Bronchial epithelial cell (primary cell): ENCODE measurements around the gene AGMO. TPM values are rescaled to one million over a fixed set of nuclear protein-coding genes. Genes with fewer than 3 reads are reported as not detected.

ENCODE experiments used
- DNase-seq: peaks from one replicate; pipeline ENCODE4 v3.0.0-alpha.2; 2010; ENCODE audit warnings: low read depth
- FAIRE-seq: peaks from 2 replicates; lab custom pipeline; 2011; peaks lifted over from hg19 to GRCh38; lab: Jason Lieb, UNC
- H3K27me3 ChIP-seq: 2 replicates; pipeline ENCODE4 v1.5.1; 2011; ENCODE audit warnings: low read length; ENCODE audit not compliant: control insufficient read depth, insufficient read depth
- H3K36me3 ChIP-seq: 2 replicates; pipeline ENCODE4 v1.5.1; 2011; ENCODE audit warnings: low read length; ENCODE audit not compliant: control insufficient read depth, insufficient read depth
- H3K4me3 ChIP-seq: 2 replicates; pipeline ENCODE4 v1.5.1; 2011; ENCODE audit warnings: mild to moderate bottlenecking, low read depth, low read length, control low read depth
- CTCF ChIP-seq: IDR thresholded peaks from 2 replicates; pipeline ENCODE4 v1.5.1; 2011; ENCODE audit warnings: mild to moderate bottlenecking, moderate library complexity, low read length, control low read depth, inconsistent platforms; ENCODE audit not compliant: insufficient read depth, severe bottlenecking
- total RNA-seq: library from RNA; depleted of rRNA; stranded (reverse); fragments of >200 nt; gene quantifications from 2 replicates; pipeline ENCODE4 v1.2.1, GENCODE V29; 2014

AGMO gene
- total RNA-seq, 1 donor from 2014 or later = under 0.01 TPM

- no peaks in the 10 kb centered on the region for H3K27me3 ChIP-seq
- TF ChIP-seq CTCF = no peak
- no peak for DNase-seq
- H3K4me3 ChIP-seq = no peak overlapping the region
- FAIRE-seq = no peak
- no peaks in the 10 kb centered on the region for H3K36me3 ChIP-seq
Observed at GRCh38 chr7:15213093-15213492, 348.7 kb downstream of the AGMO start.

GRCh38 chr7:15209429-15209828 is 352.4 kb downstream of the AGMO start:
- FAIRE-seq = peak; percentile 47
- DNase-seq = no peak
- H3K36me3 ChIP-seq = no peaks in the 10 kb centered on the region
- no peak for TF ChIP-seq CTCF
- no peak overlapping the region for H3K4me3 ChIP-seq
- no peaks in the 10 kb centered on the region for H3K27me3 ChIP-seq

- Histone ChIP-seq H3K4me3 (no peak overlapping the region), H3K36me3 (no peaks in the 10 kb centered on the region), H3K27me3 (no peaks in the 10 kb centered on the region)
- FAIRE-seq = no peak
- no peak for DNase-seq
- TF ChIP-seq CTCF = no peak
Observed at GRCh38 chr7:15204421-15204820, 357.4 kb downstream of the AGMO start.

GRCh38 chr7:15199482-15199881 is 362.3 kb downstream of the AGMO start:
- Histone ChIP-seq H3K4me3 (no peak overlapping the region), H3K36me3 (no peaks in the 10 kb centered on the region), H3K27me3 (no peaks in the 10 kb centered on the region)
- TF ChIP-seq CTCF = no peak
- DNase-seq (peak; percentile 5), FAIRE-seq (no peak)

GRCh38 chr7:15197042-15197977 is 364.5 kb downstream of the AGMO start:
- FAIRE-seq (no peak), DNase-seq (no peak)
- Histone ChIP-seq H3K4me3 (no peak overlapping the region), H3K27me3 (no peaks in the 10 kb centered on the region), H3K36me3 (no peaks in the 10 kb centered on the region)
- no peak for TF ChIP-seq CTCF

GRCh38 chr7:15178065-15178464 is 383.8 kb downstream of the AGMO start:
- no peak for FAIRE-seq
- H3K4me3 ChIP-seq = no peak overlapping the region
- no peaks in the 10 kb centered on the region for H3K36me3 ChIP-seq

More at GRCh38 chr7:15178065-15178464, 383.8 kb downstream of the AGMO start:
- DNase-seq = no peak
- no peaks in the 10 kb centered on the region for H3K27me3 ChIP-seq
- no peak for TF ChIP-seq CTCF
